A549 (cell line): Measurements from ENCODE around the gene HLA-A. TPM values are rescaled to one million over a fixed set of nuclear protein-coding genes. Genes with fewer than 3 reads are reported as not detected.

ENCODE experiments used
- ATAC-seq, 2 experiments: fragments of 200-7000 bp in 1 of 2; fragments of >200 bp in 1 of 2; cut with Nextera tagmentation in 1 of 2; cut with Tn5 transposase in 1 of 2; 3 replicates each; pipeline versions ENCODE4 v1.8.0 to v1.9.1; 2018 to 2020; ENCODE audit warnings: mild to moderate bottlenecking in 1 of 2, moderate library complexity in 1 of 2
- CTCF ChIA-PET: fragments of 300-600 bp; sonication (Branson Sonifier 250); formaldehyde crosslinking; extraction: SDS; loops from one replicate; lab custom pipeline; 2021; ENCODE audit warnings: antibody characterized with exemption, inconsistent platforms; lab: Yijun Ruan, JAX
- POLR2A ChIA-PET: fragments of 350-600 bp; formaldehyde crosslinking; extraction: SDS; loops from one replicate; lab custom pipeline; 2021; ENCODE audit warnings: antibody characterized with exemption, inconsistent platforms; lab: Yijun Ruan, JAX
- DNase-seq, 2 experiments: peaks; one replicate each; pipeline versions ENCODE4 v3.0.0 to v3.0.0-alpha.2; 2011 to 2016; ENCODE audit warnings: low read depth in 1 of 2, low spot score in 1 of 2
- FAIRE-seq: peaks from 2 replicates; lab custom pipeline; 2011; peaks lifted over from hg19 to GRCh38; lab: Jason Lieb, UNC
- H3K27ac ChIP-seq, 2 experiments: fragments of >200 bp; sonication (Bioruptor Twin); formaldehyde crosslinking; 3 replicates each; pipeline ENCODE4 v1.5.1; 2016 to 2017
- H3K4me1 ChIP-seq: fragments of >200 bp; sonication (Bioruptor Twin); formaldehyde crosslinking; 3 replicates; pipeline ENCODE4 v1.6.1; 2016
- H3K4me2 ChIP-seq: fragments of >200 bp; sonication (Bioruptor Twin); formaldehyde crosslinking; 3 replicates; pipeline ENCODE4 v1.6.1; 2016
- H3K4me3 ChIP-seq: fragments of >200 bp; sonication (Bioruptor Twin); formaldehyde crosslinking; 3 replicates; pipeline ENCODE4 v1.5.1; 2016
- H3K9me3 ChIP-seq: fragments of >200 bp; sonication (Bioruptor Twin); formaldehyde crosslinking; 3 replicates; pipeline ENCODE4 v1.6.1; 2016
- ATOH8 ChIP-seq: fragments of 250-450 bp; sonication (Bioruptor Pico); IDR thresholded peaks from 2 replicates; pipeline ENCODE4 v1.5.0; 2020; ENCODE audit warnings: low read depth, mild to moderate bottlenecking, moderate library complexity
- CBX8 ChIP-seq: fragments of 200-600 bp; sonication (generic); IDR thresholded peaks from 2 replicates; pipeline ENCODE4 v1.6.1; 2016
- CEBPB ChIP-seq, 2 experiments: fragments of >200 bp in 1 of 2; sonication (Bioruptor Twin) in 1 of 2; formaldehyde crosslinking in 1 of 2; IDR thresholded peaks; 2 replicates each; pipeline ENCODE4 v1.6.1; 2012 to 2016
- CHD2 ChIP-seq: fragments of 150-350 bp; IDR thresholded peaks from 2 replicates; pipeline ENCODE4 v1.6.1; 2014; ENCODE audit warnings: low read length; ENCODE audit not compliant: partially characterized antibody
- CHD4 ChIP-seq: fragments of 200-600 bp; sonication (generic); IDR thresholded peaks from 2 replicates; pipeline ENCODE4 v1.6.1; 2016; ENCODE audit warnings: antibody characterized with exemption, mild to moderate bottlenecking, borderline replicate concordance
- EHF ChIP-seq: fragments of 250-450 bp; sonication (Bioruptor Pico); IDR thresholded peaks from 2 replicates; pipeline ENCODE4 v1.5.0; 2020; ENCODE audit warnings: mild to moderate bottlenecking
- ELK1 ChIP-seq: fragments of 150-350 bp; IDR thresholded peaks from 2 replicates; pipeline ENCODE4 v1.6.1; 2014; ENCODE audit warnings: low read depth, mild to moderate bottlenecking, low read length
- ESRRA ChIP-seq: fragments of 150-350 bp; IDR thresholded peaks from 2 replicates; pipeline ENCODE4 v1.6.1; 2014; ENCODE audit warnings: mild to moderate bottlenecking, low read length, borderline replicate concordance
- FOSB ChIP-seq: fragments of 250-450 bp; sonication (Bioruptor Pico); IDR thresholded peaks from 2 replicates; pipeline ENCODE4 v1.5.0; 2020; ENCODE audit warnings: mild to moderate bottlenecking, moderate library complexity
- FOXS1 ChIP-seq: fragments of 250-450 bp; sonication (Bioruptor Pico); IDR thresholded peaks from 2 replicates; pipeline ENCODE4 v1.5.0; 2020; ENCODE audit warnings: mild to moderate bottlenecking, moderate library complexity
- GATA3 ChIP-seq: IDR thresholded peaks from 2 replicates; pipeline ENCODE4 v1.6.1; 2012; ENCODE audit warnings: borderline replicate concordance
- HDAC2 ChIP-seq: fragments of 200-600 bp; sonication (generic); IDR thresholded peaks from 2 replicates; pipeline ENCODE4 v1.6.1; 2016
- HEYL ChIP-seq: fragments of 250-450 bp; sonication (Bioruptor Pico); IDR thresholded peaks from 2 replicates; pipeline ENCODE4 v1.8.0; 2021; ENCODE audit warnings: mild to moderate bottlenecking, moderate library complexity
- HMGXB4 ChIP-seq: fragments of 250-450 bp; sonication (Bioruptor Pico); IDR thresholded peaks from 2 replicates; pipeline ENCODE4 v1.5.0; 2021; ENCODE audit warnings: mild to moderate bottlenecking, moderate library complexity, borderline replicate concordance
- HOXB13 ChIP-seq: fragments of 250-450 bp; sonication (Bioruptor Pico); IDR thresholded peaks from 2 replicates; pipeline ENCODE4 v1.5.0; 2020; ENCODE audit warnings: low read depth, mild to moderate bottlenecking, moderate library complexity
- JUN ChIP-seq, 2 experiments: fragments of >200 bp; sonication (Bioruptor Twin); formaldehyde crosslinking; IDR thresholded peaks; 2 replicates in 1 of 2; 3 replicates in 1 of 2; pipeline ENCODE4 v1.6.1; 2016 to 2017
- JUNB ChIP-seq: fragments of >200 bp; sonication (Bioruptor Twin); formaldehyde crosslinking; IDR thresholded peaks from 2 replicates; pipeline ENCODE4 v1.6.1; 2016
- KDM5A ChIP-seq: fragments of 200-600 bp; sonication (generic); IDR thresholded peaks from 2 replicates; pipeline ENCODE4 v1.6.1; 2016; ENCODE audit warnings: antibody characterized with exemption, mild to moderate bottlenecking
- MAFK ChIP-seq: fragments of 450-650 bp; IDR thresholded peaks from 2 replicates; pipeline ENCODE4 v1.6.1; 2014; ENCODE audit not compliant: partially characterized antibody
- MAZ ChIP-seq: fragments of 150-350 bp; IDR thresholded peaks from 2 replicates; pipeline ENCODE4 v1.6.1; 2014; ENCODE audit warnings: antibody characterized with exemption, low read depth, low read length, borderline replicate concordance
- NFE2L2 ChIP-seq: fragments of 150-350 bp; conservative IDR thresholded peaks from 2 replicates; pipeline ENCODE4 v1.6.1; 2014; ENCODE audit warnings: low read length
- NPAS2 ChIP-seq: fragments of 250-450 bp; sonication (Bioruptor Pico); IDR thresholded peaks from 2 replicates; pipeline ENCODE4 v1.8.0; 2022; ENCODE audit warnings: mild to moderate bottlenecking, moderate library complexity, borderline replicate concordance
- NR3C1 ChIP-seq: fragments of >200 bp; sonication (Bioruptor Twin); formaldehyde crosslinking; IDR thresholded peaks from 3 replicates; pipeline ENCODE4 v1.6.1; 2017
- POLR2A ChIP-seq: IDR thresholded peaks from 2 replicates; pipeline ENCODE4 v1.6.1; 2012; ENCODE audit warnings: mild to moderate bottlenecking, low read length
- RAD21 ChIP-seq, 2 experiments: fragments of >200 bp in 1 of 2; sonication (Bioruptor Twin) in 1 of 2; formaldehyde crosslinking in 1 of 2; IDR thresholded peaks in 1 of 2; conservative IDR thresholded peaks in 1 of 2; 2 replicates in 1 of 2; 3 replicates in 1 of 2; pipeline ENCODE4 v1.6.1; 2012 to 2018; ENCODE audit warnings: inconsistent platforms in 1 of 2
- RARB ChIP-seq: fragments of 250-450 bp; sonication (Bioruptor Pico); IDR thresholded peaks from 2 replicates; pipeline ENCODE4 v1.8.0; 2021; ENCODE audit warnings: mild to moderate bottlenecking, moderate library complexity
- RFX5 ChIP-seq: fragments of 450-650 bp; IDR thresholded peaks from 2 replicates; pipeline ENCODE4 v1.7.1; 2014; ENCODE audit warnings: antibody characterized with exemption, mild to moderate bottlenecking, moderate library complexity
- SREBF2 ChIP-seq: fragments of 450-650 bp; IDR thresholded peaks from 2 replicates; pipeline ENCODE4 v1.6.1; 2014; ENCODE audit warnings: mild to moderate bottlenecking, moderate library complexity
- TFCP2L1 ChIP-seq: fragments of 250-450 bp; sonication (Bioruptor Pico); IDR thresholded peaks from 2 replicates; pipeline ENCODE4 v1.5.0; 2021; ENCODE audit warnings: mild to moderate bottlenecking
- TP53 ChIP-seq: fragments of 250-450 bp; sonication (Bioruptor Pico); IDR thresholded peaks from 2 replicates; pipeline ENCODE4 v1.5.0; 2021; ENCODE audit warnings: mild to moderate bottlenecking, moderate library complexity
- USF2 ChIP-seq: fragments of 450-650 bp; IDR thresholded peaks from 2 replicates; pipeline ENCODE4 v1.6.1; 2014; ENCODE audit warnings: antibody characterized with exemption
- ZC3H11A ChIP-seq: fragments of 450-650 bp; IDR thresholded peaks from 2 replicates; pipeline ENCODE4 v1.6.1; 2014; ENCODE audit warnings: antibody characterized with exemption, mild to moderate bottlenecking
- ZFP36 ChIP-seq: fragments of 450-650 bp; IDR thresholded peaks from 2 replicates; pipeline ENCODE4 v1.6.1; 2014; ENCODE audit warnings: borderline replicate concordance; ENCODE audit not compliant: partially characterized antibody
- ZNF302 ChIP-seq: fragments of 250-450 bp; sonication (Bioruptor Pico); IDR thresholded peaks from 2 replicates; pipeline ENCODE4 v1.9.0; 2021; ENCODE audit warnings: inconsistent platforms, mild to moderate bottlenecking, moderate library complexity
- WGBS: methylation state at CpG from one replicate; pipeline ENCODE4 v1.1.6; 2017; ENCODE audit errors: missing lambda C conversion rate; 5-methylcytosine and 5-hydroxymethylcytosine counted together
- polyA plus RNA-seq, 4 experiments: library from polyadenylated mRNA; depleted of rRNA in 3 of 4; stranded (reverse); fragments of >200 nt; fragmentation: RNase III in 1 of 4; extraction: RNeasy Plus Mini Kit Qiagen cat#74134 plus additional on column Dnase treatment in 1 of 4; gene quantifications; 2 replicates in 3 of 4; 3 replicates in 1 of 4; pipeline ENCODE4 v1.2.3, GENCODE V29; 2011 to 2017

HLA-A gene
- polyA plus RNA-seq, 2 of the 4 experiments (the other 2 are of a cell fraction), result 78.8 to 95.0 TPM

GRCh38 chr6:29974901-29975560, 32.7 kb downstream of the HLA-A start:
- Histone ChIP-seq H3K27ac (no peak overlapping the region), H3K4me2 (no peak overlapping the region), H3K9me3 (no peaks in the 10 kb centered on the region), H3K4me1 (peaks cover 5% of the 10 kb centered on the region; the same call in 1 of the 3 replicates), H3K4me3 (no peak overlapping the region)
- no peak for ATAC-seq
- FAIRE-seq, result no peak
- ChIA-PET CTCF (interaction anchor here (0.7 to 3.3 kb wide), 9 partner anchors 9 to 127 kb away, joined by 3 to 19 read pairs (median 4); no protein-coding TSS in a partner anchor), POLR2A (no interaction called here)
- WGBS, result 85% methylated on average over 17 of the region's 17 CpGs
- TF ChIP-seq ESRRA (no peak), ELK1 (no peak), CHD2 (no peak), FOXS1 (CRISPR knock-in tag) (no peak), HEYL (no peak), TFCP2L1 (CRISPR knock-in tag) (no peak), HOXB13 (no peak), EHF (CRISPR knock-in tag) (no peak), MAFK (no peak), FOSB (no peak), RARB (CRISPR knock-in tag) (no peak), NPAS2 (CRISPR knock-in tag) (no peak), SREBF2 (no peak), NR3C1 (no peak), ZC3H11A (no peak), RAD21 (conservative IDR thresholded peaks at IDR 0.05 in 1 of 2, IDR thresholded peaks at IDR 0.05 in 1 of 2) (no peak), MAZ (no peak), ZFP36 (no peak), CBX8 (no peak), JUN (IDR thresholded peaks at IDR 0.05) (no peak)
- DNase-seq, result no peak

- H3K4me3 ChIP-seq, result no peak overlapping the region
- TF ChIP-seq HEYL (no peak), CEBPB (IDR thresholded peaks at IDR 0.05) (no peak), HDAC2 (no peak), NPAS2 (CRISPR knock-in tag) (no peak), TP53 (no peak), KDM5A (no peak), ZC3H11A (no peak), NFE2L2 (no peak), ZNF302 (CRISPR knock-in tag) (no peak), HMGXB4 (CRISPR knock-in tag) (no peak), RARB (CRISPR knock-in tag) (no peak), FOXS1 (CRISPR knock-in tag) (no peak), JUNB (no peak), ATOH8 (CRISPR knock-in tag) (no peak), CHD4 (no peak), POLR2A (no peak), ESRRA (no peak), GATA3 (no peak), USF2 (no peak), RFX5 (no peak)
- 79% methylated on average over 25 of the region's 25 CpGs for WGBS
- ATAC-seq (no peak), DNase-seq (no peak), FAIRE-seq (no peak)
- H3K4me2 ChIP-seq, result no peak overlapping the region
- H3K9me3 ChIP-seq, result no peaks in the 10 kb centered on the region
- H3K4me1 ChIP-seq, result peaks cover 5% of the 10 kb centered on the region; the same call in 1 of the 3 replicates
- no peak overlapping the region for H3K27ac ChIP-seq
- ChIA-PET POLR2A (no interaction called here), CTCF (interaction anchor here (1.0 to 3.3 kb wide), 8 partner anchors 9 to 127 kb away, joined by 3 to 19 read pairs (median 4); no protein-coding TSS in a partner anchor)
Measured at GRCh38 chr6:29975561-29975907, 33.2 kb downstream of the HLA-A start.
